ENCODE data around the gene BUD13. TPM values are rescaled to one million over a fixed set of nuclear protein-coding genes. Genes with fewer than 3 reads are reported as not detected.

The BUD13 gene
- total RNA-seq, result 18.8 TPM

DNA sequence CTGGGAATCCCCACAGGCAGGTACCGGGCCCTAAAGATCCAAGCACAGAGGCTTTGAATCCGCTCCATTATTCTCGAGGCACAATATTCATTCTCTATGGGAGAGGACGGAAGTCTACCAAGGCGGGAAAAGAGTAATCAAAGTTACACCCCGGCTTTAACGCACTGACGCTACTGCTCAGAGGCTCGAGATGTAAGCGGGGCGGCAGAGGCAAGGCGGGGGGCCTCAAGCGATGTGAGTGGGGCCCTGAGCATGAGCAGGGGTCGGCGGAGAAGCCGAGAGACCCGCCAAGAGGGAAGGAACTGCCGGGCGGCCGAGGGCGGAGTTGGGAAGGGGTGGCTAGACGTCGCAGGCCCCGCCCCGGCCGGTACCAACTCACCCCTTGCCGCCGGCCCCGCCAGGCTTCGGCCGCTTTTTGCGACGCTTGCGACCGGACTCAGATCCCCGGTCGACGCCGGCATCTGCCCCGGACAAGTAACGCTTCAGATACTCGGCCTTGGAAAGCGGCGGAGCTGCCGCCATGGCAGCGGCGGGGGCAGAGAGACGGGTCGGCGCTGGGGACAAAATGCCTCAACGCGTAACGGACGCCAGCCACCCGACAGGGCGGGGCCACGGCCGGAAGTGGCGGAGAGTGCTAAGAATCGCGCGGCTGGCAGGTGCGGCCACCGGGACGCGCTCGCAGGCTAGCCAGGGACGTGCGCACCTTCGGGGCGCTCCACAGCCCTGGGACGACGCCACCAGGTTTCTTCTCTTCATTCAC, at the start of gene BUD13:
BUD13 (minus strand) TSS at position 545 of the 760 bp plus-strand sequence; CDS start at position 522, 23 bp downstream.
- peaks cover 13 to 26% (median 17%) of the 10 kb centered on the region in 3 donors for H3K4me1 ChIP-seq (ENCODE audit: control insufficient read depth in 3 of 3, insufficient read depth in 3 of 3, low read length in 3 of 3)
- H3K36me3 ChIP-seq (ENCODE audit: control insufficient read depth in 3 of 3, insufficient read depth in 3 of 3, low read length in 3 of 3), result peaks cover under 1 to 8% (median 1%) of the 10 kb centered on the region in 3 donors
- no peaks in the 10 kb centered on the region for H3K27me3 ChIP-seq (ENCODE audit: control insufficient read depth in 3 of 3, insufficient read depth in 3 of 3, low read length in 3 of 3)
- H3K4me3 ChIP-seq (ENCODE audit: low read length in 3 of 3), result peak within 1 kb of the TSS; percentile 91 to 98 (median 91)
- H3K9me3 ChIP-seq (ENCODE audit: control insufficient read depth in 3 of 3, low read length in 3 of 3), result no peaks in the 10 kb centered on the region
- peak within 1 kb of the TSS; percentile 88 for H3K27ac ChIP-seq (ENCODE audit: low read depth, low read length)
- peak within 1 kb of the TSS; percentile 91 to 96 (median 93) for H3K9ac ChIP-seq (ENCODE audit: low read depth in 1 of 3, low read length in 3 of 3)

DNA sequence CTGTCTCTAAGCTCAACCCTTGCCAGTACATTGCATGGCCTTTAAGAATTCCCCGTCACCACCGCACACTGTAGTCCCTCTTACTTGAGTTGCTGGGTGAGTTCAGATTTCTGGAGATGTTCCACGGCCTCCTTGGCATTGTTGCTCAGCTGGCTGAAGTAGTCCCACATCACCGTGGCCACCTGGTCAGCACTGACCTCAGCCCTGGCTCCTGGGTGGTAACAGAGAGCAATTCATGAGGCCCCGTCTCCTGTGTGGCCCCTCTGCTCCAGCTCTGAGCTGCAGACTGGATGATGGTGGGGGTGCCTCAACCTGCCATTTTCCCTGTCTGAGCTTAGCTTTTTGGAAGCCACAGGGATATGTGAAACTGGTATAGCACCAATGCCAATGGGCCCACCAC, 49.8 kb upstream of the BUD13 start:
- Histone ChIP-seq H3K27me3 (ENCODE audit: control insufficient read depth in 3 of 3, insufficient read depth in 3 of 3, low read length in 3 of 3) (no peaks in the 10 kb centered on the region), H3K4me1 (ENCODE audit: control insufficient read depth in 3 of 3, insufficient read depth in 3 of 3, low read length in 3 of 3) (peaks cover 4 to 24% (median 9%) of the 10 kb centered on the region in 3 donors), H3K9ac (ENCODE audit: low read depth in 1 of 3, low read length in 3 of 3) (peak overlapping the region in 2 of 3 donors; percentile 9 to 33), H3K9me3 (ENCODE audit: control insufficient read depth in 3 of 3, low read length in 3 of 3) (no peaks in the 10 kb centered on the region), H3K4me3 (ENCODE audit: low read length in 3 of 3) (no peak overlapping the region), H3K36me3 (ENCODE audit: control insufficient read depth in 3 of 3, insufficient read depth in 3 of 3, low read length in 3 of 3) (no peaks in the 10 kb centered on the region), H3K27ac (ENCODE audit: low read depth, low read length) (peak overlapping the region; percentile 52)

GRCh38 chr11:116821050-116821918, 48.5 kb upstream of the BUD13 start:
- H3K9ac ChIP-seq (ENCODE audit: low read depth in 1 of 3, low read length in 3 of 3), result no peak overlapping the region
- H3K27ac ChIP-seq (ENCODE audit: low read depth, low read length), result no peak overlapping the region
- peaks cover 4 to 24% (median 9%) of the 10 kb centered on the region in 3 donors for H3K4me1 ChIP-seq (ENCODE audit: control insufficient read depth in 3 of 3, insufficient read depth in 3 of 3, low read length in 3 of 3)
- H3K9me3 ChIP-seq (ENCODE audit: control insufficient read depth in 3 of 3, low read length in 3 of 3), result no peaks in the 10 kb centered on the region
- H3K36me3 ChIP-seq (ENCODE audit: control insufficient read depth in 3 of 3, insufficient read depth in 3 of 3, low read length in 3 of 3), result no peaks in the 10 kb centered on the region
- H3K4me3 ChIP-seq (ENCODE audit: low read length in 3 of 3), result no peak overlapping the region
- H3K27me3 ChIP-seq (ENCODE audit: control insufficient read depth in 3 of 3, insufficient read depth in 3 of 3, low read length in 3 of 3), result no peaks in the 10 kb centered on the region

DNA sequence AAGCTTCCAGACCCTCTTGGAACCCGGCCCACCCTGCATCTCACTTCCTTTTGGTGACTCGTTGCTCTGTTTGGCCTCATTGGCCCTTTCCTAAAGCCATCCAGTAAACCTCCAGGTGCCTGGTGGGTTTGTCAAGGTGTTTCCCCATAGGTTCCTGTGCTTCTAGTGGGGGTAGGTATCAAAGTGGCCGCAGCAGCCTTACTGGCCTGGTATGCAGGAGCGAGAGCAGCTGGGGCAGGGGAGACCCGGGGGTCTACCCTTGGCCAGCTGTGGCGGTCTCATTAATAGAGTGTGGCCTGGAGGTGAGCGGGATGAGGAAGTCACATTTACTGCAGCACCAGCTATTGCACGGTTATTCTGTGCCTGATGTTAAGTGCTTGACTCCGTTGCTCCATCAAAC, 46.3 kb upstream of the BUD13 start:
- H3K27ac ChIP-seq (ENCODE audit: low read depth, low read length), result no peak overlapping the region
- no peaks in the 10 kb centered on the region for H3K36me3 ChIP-seq (ENCODE audit: control insufficient read depth in 3 of 3, insufficient read depth in 3 of 3, low read length in 3 of 3)
- peaks cover 4 to 30% (median 16%) of the 10 kb centered on the region in 3 donors for H3K4me1 ChIP-seq (ENCODE audit: control insufficient read depth in 3 of 3, insufficient read depth in 3 of 3, low read length in 3 of 3)
- H3K9ac ChIP-seq (ENCODE audit: low read depth in 1 of 3, low read length in 3 of 3), result no peak overlapping the region
- no peak overlapping the region for H3K4me3 ChIP-seq (ENCODE audit: low read length in 3 of 3)
- no peaks in the 10 kb centered on the region for H3K27me3 ChIP-seq (ENCODE audit: control insufficient read depth in 3 of 3, insufficient read depth in 3 of 3, low read length in 3 of 3)
- H3K9me3 ChIP-seq (ENCODE audit: control insufficient read depth in 3 of 3, low read length in 3 of 3), result no peaks in the 10 kb centered on the region

DNA sequence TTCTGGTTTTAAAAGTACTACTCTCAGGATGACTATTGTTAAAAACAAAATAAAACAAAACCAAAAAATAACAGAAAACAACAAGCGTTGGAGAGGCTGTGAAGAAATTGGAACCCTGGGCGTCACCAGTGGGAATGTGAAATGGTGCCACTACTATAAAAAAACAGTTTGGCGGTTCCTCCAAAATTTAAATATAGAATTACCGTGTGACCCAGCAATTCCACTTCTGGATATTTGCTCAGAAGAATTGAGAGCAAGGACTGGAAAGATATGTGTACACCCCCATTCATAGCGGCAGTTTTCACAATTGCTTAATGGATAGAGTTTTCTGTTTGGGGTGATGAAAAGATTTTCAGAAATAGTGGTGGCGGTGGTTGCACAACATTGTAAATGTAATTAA, 41.7 kb upstream of the BUD13 start:
- peak overlapping the region; percentile 84 for H3K27ac ChIP-seq (ENCODE audit: low read depth, low read length)
- H3K4me3 ChIP-seq (ENCODE audit: low read length in 3 of 3), result no peak overlapping the region
- no peaks in the 10 kb centered on the region for H3K27me3 ChIP-seq (ENCODE audit: control insufficient read depth in 3 of 3, insufficient read depth in 3 of 3, low read length in 3 of 3)
- no peaks in the 10 kb centered on the region for H3K36me3 ChIP-seq (ENCODE audit: control insufficient read depth in 3 of 3, insufficient read depth in 3 of 3, low read length in 3 of 3)
- peaks cover 0 to 11% (median 8%) of the 10 kb centered on the region in 3 donors for H3K4me1 ChIP-seq (ENCODE audit: control insufficient read depth in 3 of 3, insufficient read depth in 3 of 3, low read length in 3 of 3)
- no peaks in the 10 kb centered on the region for H3K9me3 ChIP-seq (ENCODE audit: control insufficient read depth in 3 of 3, low read length in 3 of 3)
- H3K9ac ChIP-seq (ENCODE audit: low read depth in 1 of 3, low read length in 3 of 3), result no peak overlapping the region

DNA sequence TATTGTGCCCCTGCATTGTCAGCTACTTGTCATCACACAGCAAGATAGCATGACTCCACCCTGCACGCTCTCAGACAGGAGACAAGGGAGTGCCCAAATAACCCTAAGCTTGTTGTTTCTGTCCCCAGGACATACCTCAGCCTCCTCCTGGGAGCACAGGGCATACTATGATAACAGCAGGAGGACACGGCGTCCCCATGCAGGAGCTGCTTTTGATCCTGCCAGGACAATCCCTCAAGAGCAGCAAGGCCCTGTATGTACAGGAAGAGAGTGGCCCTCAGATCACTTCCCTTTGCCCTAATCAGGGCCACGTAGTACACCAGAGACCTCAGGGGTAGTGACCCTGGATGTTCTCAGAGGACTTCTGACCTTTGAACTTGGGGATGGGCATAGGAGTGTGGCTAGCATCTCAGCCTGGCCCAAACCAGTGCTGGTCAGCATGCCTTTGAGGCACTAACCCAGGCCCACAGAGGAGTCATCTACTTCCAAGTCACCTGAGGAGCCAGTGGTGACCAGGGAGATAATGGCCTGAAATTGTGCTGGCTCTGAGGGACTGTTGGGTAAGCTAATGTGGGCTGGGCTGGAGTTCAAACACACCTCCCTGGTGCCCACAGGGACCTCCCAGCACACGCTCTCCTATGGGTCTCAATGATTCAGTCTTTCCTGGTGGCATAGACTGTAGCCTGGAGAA, 41.1 kb upstream of the BUD13 start:
- H3K4me3 ChIP-seq (ENCODE audit: low read length in 3 of 3), result no peak overlapping the region
- no peaks in the 10 kb centered on the region for H3K27me3 ChIP-seq (ENCODE audit: control insufficient read depth in 3 of 3, insufficient read depth in 3 of 3, low read length in 3 of 3)
- H3K9ac ChIP-seq (ENCODE audit: low read depth in 1 of 3, low read length in 3 of 3), result no peak overlapping the region
- H3K4me1 ChIP-seq (ENCODE audit: control insufficient read depth in 3 of 3, insufficient read depth in 3 of 3, low read length in 3 of 3), result peaks cover 0 to 11% (median 8%) of the 10 kb centered on the region in 3 donors
- no peaks in the 10 kb centered on the region for H3K9me3 ChIP-seq (ENCODE audit: control insufficient read depth in 3 of 3, low read length in 3 of 3)
- H3K27ac ChIP-seq (ENCODE audit: low read depth, low read length), result peak overlapping the region; percentile 84
- H3K36me3 ChIP-seq (ENCODE audit: control insufficient read depth in 3 of 3, insufficient read depth in 3 of 3, low read length in 3 of 3), result no peaks in the 10 kb centered on the region

DNA sequence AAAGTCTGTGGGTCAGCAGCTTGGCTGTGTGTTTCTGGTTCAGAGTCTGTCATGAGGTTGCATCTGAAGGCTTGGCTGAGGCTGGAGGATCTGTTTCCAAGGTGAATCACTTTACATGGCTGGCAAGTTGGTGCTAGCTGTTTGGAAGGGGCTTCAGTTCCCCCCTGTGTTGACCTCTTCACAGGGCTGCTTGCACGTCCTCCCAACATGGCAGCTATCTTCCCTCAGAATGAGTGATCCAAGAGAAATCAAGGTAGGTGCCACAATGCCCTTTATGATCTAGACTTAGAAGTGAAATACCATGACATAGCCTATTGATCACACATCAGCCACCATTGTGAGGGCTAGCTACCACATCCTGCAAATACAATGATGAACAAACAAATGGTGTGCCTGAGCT, 40.4 kb upstream of the BUD13 start:
- H3K4me3 ChIP-seq (ENCODE audit: low read length in 3 of 3), result no peak overlapping the region

GRCh38 chr11:116812109-116812508, 39.3 kb upstream of the BUD13 start:
- no peak overlapping the region for H3K4me3 ChIP-seq (ENCODE audit: low read length in 3 of 3)
- no peak overlapping the region for H3K9ac ChIP-seq (ENCODE audit: low read depth in 1 of 3, low read length in 3 of 3)
- no peaks in the 10 kb centered on the region for H3K36me3 ChIP-seq (ENCODE audit: control insufficient read depth in 3 of 3, insufficient read depth in 3 of 3, low read length in 3 of 3)
- H3K27ac ChIP-seq (ENCODE audit: low read depth, low read length), result no peak overlapping the region
- no peaks in the 10 kb centered on the region for H3K9me3 ChIP-seq (ENCODE audit: control insufficient read depth in 3 of 3, low read length in 3 of 3)
- peaks cover 0 to 11% (median 8%) of the 10 kb centered on the region in 3 donors for H3K4me1 ChIP-seq (ENCODE audit: control insufficient read depth in 3 of 3, insufficient read depth in 3 of 3, low read length in 3 of 3)
- H3K27me3 ChIP-seq (ENCODE audit: control insufficient read depth in 3 of 3, insufficient read depth in 3 of 3, low read length in 3 of 3), result no peaks in the 10 kb centered on the region

More for the DNA sequence above, 40.4 kb upstream of the BUD13 start:
- Histone ChIP-seq H3K27me3 (ENCODE audit: control insufficient read depth in 3 of 3, insufficient read depth in 3 of 3, low read length in 3 of 3) (no peaks in the 10 kb centered on the region), H3K9ac (ENCODE audit: low read depth in 1 of 3, low read length in 3 of 3) (no peak overlapping the region), H3K9me3 (ENCODE audit: control insufficient read depth in 3 of 3, low read length in 3 of 3) (no peaks in the 10 kb centered on the region), H3K36me3 (ENCODE audit: control insufficient read depth in 3 of 3, insufficient read depth in 3 of 3, low read length in 3 of 3) (no peaks in the 10 kb centered on the region), H3K27ac (ENCODE audit: low read depth, low read length) (no peak overlapping the region), H3K4me1 (ENCODE audit: control insufficient read depth in 3 of 3, insufficient read depth in 3 of 3, low read length in 3 of 3) (peaks cover 0 to 11% (median 8%) of the 10 kb centered on the region in 3 donors)

DNA sequence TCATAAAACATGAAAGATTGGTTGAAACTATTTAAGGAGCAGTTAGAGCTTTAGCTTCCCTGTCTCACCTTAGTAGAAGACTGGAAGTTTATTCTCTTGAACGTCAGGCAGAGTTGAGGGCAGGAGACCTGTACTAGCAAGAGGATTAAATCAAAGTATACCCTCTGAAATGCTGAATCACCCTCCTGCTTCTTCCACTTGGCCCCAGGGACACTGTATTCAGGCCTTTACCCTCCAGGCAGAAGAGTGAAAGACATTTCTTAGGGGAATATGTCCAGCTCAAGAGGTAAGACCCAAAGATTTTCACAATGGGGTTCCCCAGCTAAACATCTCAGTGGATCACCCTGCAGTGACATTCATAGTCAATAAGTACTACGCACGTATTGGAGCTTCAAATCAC, 38.4 kb upstream of the BUD13 start:
- Histone ChIP-seq H3K27ac (ENCODE audit: low read depth, low read length) (no peak overlapping the region), H3K4me3 (ENCODE audit: low read length in 3 of 3) (no peak overlapping the region)

More for the DNA sequence above, 38.4 kb upstream of the BUD13 start:
- H3K4me1 ChIP-seq (ENCODE audit: control insufficient read depth in 3 of 3, insufficient read depth in 3 of 3, low read length in 3 of 3), result peaks cover 0 to 11% (median 8%) of the 10 kb centered on the region in 3 donors
- no peak overlapping the region for H3K9ac ChIP-seq (ENCODE audit: low read depth in 1 of 3, low read length in 3 of 3)
- H3K36me3 ChIP-seq (ENCODE audit: control insufficient read depth in 3 of 3, insufficient read depth in 3 of 3, low read length in 3 of 3), result no peaks in the 10 kb centered on the region
- no peaks in the 10 kb centered on the region for H3K27me3 ChIP-seq (ENCODE audit: control insufficient read depth in 3 of 3, insufficient read depth in 3 of 3, low read length in 3 of 3)
- no peaks in the 10 kb centered on the region for H3K9me3 ChIP-seq (ENCODE audit: control insufficient read depth in 3 of 3, low read length in 3 of 3)
